ENCODE results near the gene AP3S1.
A peak's percentile ranks its signal among the peaks of the same experiment; 100 is the strongest.

AP3S1 gene

DNA sequence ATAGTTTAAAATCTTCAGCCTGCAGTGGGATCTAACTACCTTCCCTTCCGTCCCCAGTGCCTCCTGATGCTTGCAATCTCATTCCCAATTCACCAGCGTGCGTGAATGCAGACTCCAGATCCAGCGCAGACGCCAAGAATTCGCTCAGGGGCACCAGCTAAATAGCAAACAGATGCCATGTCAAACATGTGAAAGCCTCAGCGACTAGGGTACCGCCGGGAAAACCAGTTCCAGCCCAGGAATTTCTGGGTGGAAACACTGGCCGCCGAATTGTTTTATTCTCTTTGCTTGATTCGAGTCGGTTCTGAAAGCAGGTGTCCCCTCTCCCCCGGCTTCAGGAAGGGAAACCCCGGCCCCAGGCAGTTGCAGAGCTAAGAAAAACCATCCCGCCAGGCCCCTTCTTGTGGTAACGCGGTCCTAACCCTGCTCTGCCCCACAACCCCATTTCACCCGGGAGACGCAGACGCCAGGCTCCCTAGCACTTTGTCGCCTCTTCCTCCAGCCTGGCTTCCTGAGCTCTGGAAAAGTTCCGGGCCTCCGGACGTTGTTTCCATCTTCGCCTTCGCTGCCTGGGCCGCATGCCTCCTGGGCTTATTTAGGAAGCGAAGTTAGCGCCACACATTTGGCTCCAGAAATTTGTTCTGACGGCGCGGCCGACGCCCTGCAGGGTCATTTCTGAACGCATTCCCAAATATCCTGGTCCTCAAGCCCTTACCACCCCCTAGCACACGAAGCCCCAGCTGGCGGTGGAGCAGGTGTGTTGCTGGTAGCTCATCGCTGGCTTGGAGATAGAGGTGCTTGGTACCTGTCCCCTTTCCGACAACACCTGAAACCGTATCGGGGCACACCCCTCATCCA lies 119.9 kb downstream of the AP3S1 start:
- TF ChIP-seq, protein P1, sequence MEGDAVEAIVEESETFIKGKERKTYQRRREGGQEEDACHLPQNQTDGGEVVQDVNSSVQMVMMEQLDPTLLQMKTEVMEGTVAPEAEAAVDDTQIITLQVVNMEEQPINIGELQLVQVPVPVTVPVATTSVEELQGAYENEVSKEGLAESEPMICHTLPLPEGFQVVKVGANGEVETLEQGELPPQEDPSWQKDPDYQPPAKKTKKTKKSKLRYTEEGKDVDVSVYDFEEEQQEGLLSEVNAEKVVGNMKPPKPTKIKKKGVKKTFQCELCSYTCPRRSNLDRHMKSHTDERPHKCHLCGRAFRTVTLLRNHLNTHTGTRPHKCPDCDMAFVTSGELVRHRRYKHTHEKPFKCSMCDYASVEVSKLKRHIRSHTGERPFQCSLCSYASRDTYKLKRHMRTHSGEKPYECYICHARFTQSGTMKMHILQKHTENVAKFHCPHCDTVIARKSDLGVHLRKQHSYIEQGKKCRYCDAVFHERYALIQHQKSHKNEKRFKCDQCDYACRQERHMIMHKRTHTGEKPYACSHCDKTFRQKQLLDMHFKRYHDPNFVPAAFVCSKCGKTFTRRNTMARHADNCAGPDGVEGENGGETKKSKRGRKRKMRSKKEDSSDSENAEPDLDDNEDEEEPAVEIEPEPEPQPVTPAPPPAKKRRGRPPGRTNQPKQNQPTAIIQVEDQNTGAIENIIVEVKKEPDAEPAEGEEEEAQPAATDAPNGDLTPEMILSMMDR (IDR thresholded peaks at IDR 0.05; ENCODE audit: extremely low read depth, missing control alignments), result no peak
- peak; percentile 33 for DNase-seq (ENCODE audit: low spot score)

DNA sequence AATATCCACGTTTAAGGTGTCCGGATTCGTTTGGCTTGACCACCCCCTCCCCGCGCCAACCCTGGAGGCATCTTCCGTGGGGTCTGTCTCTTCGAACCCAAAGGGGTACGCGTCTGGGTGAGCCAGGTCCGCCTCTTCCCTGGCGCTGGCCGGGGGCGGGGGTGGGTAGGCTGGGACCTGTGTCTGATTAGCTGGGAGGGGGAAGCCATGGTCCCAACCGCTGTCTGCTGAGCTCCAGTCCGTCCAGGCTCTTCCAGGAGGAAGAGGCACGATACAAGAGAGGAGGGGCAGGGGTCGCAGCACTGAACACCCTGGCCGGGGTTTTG lies 120.5 kb downstream of the AP3S1 start, which contains the start of gene LVRN:
Gene LVRN, plus strand, starts transcription at position 237 of the 326 bp plus-strand sequence. CDS start 143 bp downstream, outside the sequence.
- TF ChIP-seq, protein P1 (IDR thresholded peaks at IDR 0.05; ENCODE audit: extremely low read depth, missing control alignments), result no peak
- DNase-seq (ENCODE audit: low spot score), result no peak

DNA sequence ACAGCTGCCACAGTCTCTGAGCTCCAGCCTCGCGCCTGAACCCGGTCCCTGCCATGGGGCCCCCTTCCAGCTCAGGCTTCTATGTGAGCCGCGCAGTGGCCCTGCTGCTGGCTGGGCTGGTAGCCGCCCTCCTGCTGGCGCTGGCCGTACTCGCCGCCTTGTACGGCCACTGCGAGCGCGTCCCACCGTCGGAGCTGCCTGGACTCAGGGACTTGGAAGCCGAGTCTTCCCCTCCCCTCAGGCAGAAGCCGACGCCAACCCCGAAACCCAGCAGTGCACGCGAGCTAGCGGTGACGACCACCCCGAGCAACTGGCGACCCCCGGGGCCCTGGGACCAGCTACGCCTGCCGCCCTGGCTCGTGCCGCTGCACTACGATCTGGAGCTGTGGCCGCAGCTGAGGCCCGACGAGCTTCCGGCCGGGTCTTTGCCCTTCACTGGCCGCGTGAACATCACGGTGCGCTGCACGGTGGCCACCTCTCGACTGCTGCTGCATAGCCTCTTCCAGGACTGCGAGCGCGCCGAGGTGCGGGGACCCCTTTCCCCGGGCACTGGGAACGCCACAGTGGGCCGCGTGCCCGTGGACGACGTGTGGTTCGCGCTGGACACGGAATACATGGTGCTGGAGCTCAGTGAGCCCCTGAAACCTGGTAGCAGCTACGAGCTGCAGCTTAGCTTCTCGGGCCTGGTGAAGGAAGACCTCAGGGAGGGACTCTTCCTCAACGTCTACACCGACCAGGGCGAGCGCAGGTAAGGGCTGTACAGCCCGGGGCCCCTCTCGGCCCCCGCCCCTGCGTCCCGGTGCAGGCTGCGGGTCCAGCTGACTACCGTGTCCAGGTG lies 121.0 kb downstream of the AP3S1 start:
- TF ChIP-seq, protein P1 (IDR thresholded peaks at IDR 0.05; ENCODE audit: extremely low read depth, missing control alignments), result no peak

DNA sequence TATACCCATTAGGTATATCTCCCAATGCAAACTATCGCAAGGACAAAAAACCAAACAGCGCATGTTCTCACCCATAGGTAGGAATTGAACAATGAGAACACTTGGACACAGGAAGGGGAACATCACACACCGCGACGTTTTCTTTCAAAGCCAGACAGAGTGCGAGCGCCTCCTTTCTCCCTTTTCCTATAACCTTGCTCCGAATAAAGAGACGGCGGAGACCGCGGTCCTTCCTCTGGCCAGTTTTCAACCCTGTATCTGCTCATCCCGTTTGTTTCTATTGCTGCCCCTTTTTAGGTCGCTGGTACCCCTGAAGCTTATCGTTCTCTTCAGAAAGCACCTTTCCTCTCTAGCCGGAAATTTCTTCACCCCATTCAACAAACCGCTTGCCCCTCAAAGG lies 121.8 kb downstream of the AP3S1 start:
- no peak for DNase-seq (ENCODE audit: low spot score)
- TF ChIP-seq, protein P1 (IDR thresholded peaks at IDR 0.05; ENCODE audit: extremely low read depth, missing control alignments), result no peak

More for the DNA sequence above, 121.0 kb downstream of the AP3S1 start:
- DNase-seq (ENCODE audit: low spot score), result peak; percentile 42

Data from GM20000 (cell line).